Stomach (tissue), 9 donors: ENCODE measurements around the gene SLIT1. TPM values are rescaled to one million over a fixed set of nuclear protein-coding genes. Genes with fewer than 3 reads are reported as not detected.

Experiments used
- DNase-seq, 2 donors: peaks; one replicate each; pipeline versions ENCODE4 v3.0.0 to v3.0.0-alpha.2; 2013 to 2019
- H3K27ac ChIP-seq, 5 donors: fragments of 200-600 bp in 4 of 5; sonication (generic) in 4 of 5; one replicate each; pipeline ENCODE4 v1.5.1; 2013 to 2019; ENCODE audit warnings: mild to moderate bottlenecking in 1 of 5, moderate library complexity in 1 of 5
- H3K27me3 ChIP-seq, 3 donors: fragments of 200-600 bp; sonication (generic); one replicate each; pipeline ENCODE4 v1.5.1; 2017 to 2019; ENCODE audit warnings: mixed run types in 1 of 3
- H3K36me3 ChIP-seq, 4 donors: fragments of 200-600 bp; sonication (generic); 1 replicate in 3 of 4; 2 replicates in 1 of 4; pipeline ENCODE4 v1.5.1; 2016 to 2019
- H3K4me1 ChIP-seq, 4 donors: fragments of 200-600 bp; sonication (generic); one replicate each; pipeline ENCODE4 v1.5.1; 2016 to 2019
- H3K4me3 ChIP-seq, 4 donors: fragments of 200-600 bp; sonication (generic) in 3 of 4; one replicate each; pipeline ENCODE4 v1.5.1; 2016 to 2019; ENCODE audit warnings: mild to moderate bottlenecking in 1 of 4
- H3K9me3 ChIP-seq, 4 donors: fragments of 200-600 bp; sonication (generic); one replicate each; pipeline ENCODE4 v1.5.1; 2016 to 2019
- CTCF ChIP-seq, 7 experiments: fragments of 450-650 bp in 4 of 7; fragments of 200-600 bp in 3 of 7; sonication (generic) in 3 of 7; IDR thresholded peaks; one replicate each; pipeline ENCODE4 v1.5.1; 2016 to 2019; ENCODE audit warnings: antibody characterized with exemption in 7 of 7, control low read depth in 2 of 7, mild to moderate bottlenecking in 1 of 7
- EP300 ChIP-seq: sonication (generic); formaldehyde crosslinking; IDR thresholded peaks from one replicate; pipeline ENCODE4 v1.6.1; 2017; ENCODE audit warnings: antibody characterized with exemption
- POLR2A ChIP-seq, 4 donors: fragments of 450-650 bp; IDR thresholded peaks; one replicate each; pipeline ENCODE4 v1.6.1; 2016; ENCODE audit warnings: antibody characterized with exemption in 4 of 4, control low read depth in 2 of 4, mild to moderate bottlenecking in 1 of 4, moderate library complexity in 1 of 4
- POLR2AphosphoS5 ChIP-seq, 3 donors: sonication (generic); formaldehyde crosslinking; IDR thresholded peaks; one replicate each; pipeline ENCODE4 v1.6.1; 2016; ENCODE audit warnings: antibody characterized with exemption in 3 of 3
- WGBS, 5 donors: extraction: QIAGEN DNeasy Blood & Tissue Kit in 3 of 5; methylation state at CpG; one replicate each; pipeline versions ENCODE4 v1.1.5 to v1.1.7; 2013 to 2018; 5-methylcytosine and 5-hydroxymethylcytosine counted together
- intact Hi-C: fragments of 100-400 bp; cut with DNase I; formaldehyde crosslinking; loops from one replicate; pipeline ENCODE4 v1.15.1; 2023; ENCODE audit warnings: low total_unique reads
- polyA plus RNA-seq, 3 donors: library from polyadenylated mRNA; stranded (reverse); fragments of 200-250 nt; gene quantifications; one replicate each; pipeline ENCODE4 v1.2.3, GENCODE V29; 2013
- total RNA-seq, 5 donors: library from RNA; depleted of rRNA; stranded (reverse); fragments of >200 nt; gene quantifications; one replicate each; pipeline versions ENCODE4 v1.1.0 to v1.2.3, GENCODE V29; 2014 to 2016
- donor health status: healthy with polysubstance abuse.
- donor health status: Bipolar disorder and iron deficiency.
- donor health status: healthy.

The SLIT1 gene
- total and polyA plus RNA-seq, 8 donors = under 0.01 to 6.1 (median 0.44) TPM

GRCh38 chr10:97168645-97169044, 17.1 kb downstream of the SLIT1 start:
- Histone ChIP-seq H3K4me1 (peaks cover 0 to 7% (median 0%) of the 10 kb centered on the region in 4 donors), H3K27ac (no peak overlapping the region), H3K9me3 (no peaks in the 10 kb centered on the region), H3K4me3 (no peak overlapping the region), H3K36me3 (no peaks in the 10 kb centered on the region), H3K27me3 (peaks cover 0 to 20% (median 0%) of the 10 kb centered on the region in 3 donors)
- intact Hi-C loops = no loop called here
- TF ChIP-seq CTCF (IDR thresholded peaks at IDR 0.05) = no peak
- TF ChIP-seq POLR2AphosphoS5 (IDR thresholded peaks at IDR 0.05) = no peak
- no peak for TF ChIP-seq EP300
- no peak for TF ChIP-seq POLR2A (IDR thresholded peaks at IDR 0.05)
- WGBS, 5 donors = 77 to 94% (median 89%) methylated on average over 2 of the region's 2 CpGs
- no peak for DNase-seq

- DNase-seq = no peak
- intact Hi-C loops = no loop called here
- Histone ChIP-seq H3K9me3 (no peaks in the 10 kb centered on the region), H3K4me1 (peaks cover 0 to 3% (median 0%) of the 10 kb centered on the region in 4 donors), H3K4me3 (no peak overlapping the region), H3K27ac (no peak overlapping the region), H3K36me3 (no peaks in the 10 kb centered on the region), H3K27me3 (peaks cover 0 to 17% (median 0%) of the 10 kb centered on the region in 3 donors)
- WGBS, 5 donors = 79 to 87% (median 86%) methylated on average over 8 of the region's 8 CpGs
- no peak for TF ChIP-seq POLR2A (IDR thresholded peaks at IDR 0.05)
- no peak for TF ChIP-seq POLR2AphosphoS5 (IDR thresholded peaks at IDR 0.05)
- no peak for TF ChIP-seq CTCF (IDR thresholded peaks at IDR 0.05)
- no peak for TF ChIP-seq EP300
These were observed 20.3 kb downstream of the SLIT1 start for GRCh38 chr10:97165499-97165898.

- 58 to 76% (median 69%) methylated on average over 14 to 17 of the region's 17 CpGs for WGBS, 5 donors
These were observed 21.8 kb downstream of the SLIT1 start for GRCh38 chr10:97163781-97164501.

GRCh38 chr10:97163181-97163580, 22.6 kb downstream of the SLIT1 start:
- Histone ChIP-seq H3K27me3 (peaks cover 0 to 17% (median 0%) of the 10 kb centered on the region in 3 donors), H3K4me1 (no peaks in the 10 kb centered on the region), H3K36me3 (no peaks in the 10 kb centered on the region), H3K27ac (no peak overlapping the region), H3K4me3 (no peak overlapping the region), H3K9me3 (no peaks in the 10 kb centered on the region)
- 83 to 91% (median 85%) methylated on average over 6 to 7 of the region's 7 CpGs for WGBS, 5 donors
- TF ChIP-seq POLR2A (IDR thresholded peaks at IDR 0.05) (no peak), POLR2AphosphoS5 (IDR thresholded peaks at IDR 0.05) (no peak), EP300 (no peak), CTCF (IDR thresholded peaks at IDR 0.05) (no peak)
- intact Hi-C loops = no loop called here
- DNase-seq = no peak

More at GRCh38 chr10:97163781-97164501, 21.8 kb downstream of the SLIT1 start:
- H3K27me3 ChIP-seq = peaks cover 0 to 17% (median 0%) of the 10 kb centered on the region in 3 donors
- H3K4me3 ChIP-seq = no peak overlapping the region
- no peak for DNase-seq
- no peak overlapping the region for H3K27ac ChIP-seq
- no peaks in the 10 kb centered on the region for H3K9me3 ChIP-seq
- no peaks in the 10 kb centered on the region for H3K4me1 ChIP-seq
- TF ChIP-seq EP300 (no peak), POLR2AphosphoS5 (IDR thresholded peaks at IDR 0.05) (no peak), POLR2A (IDR thresholded peaks at IDR 0.05) (no peak)
- no peaks in the 10 kb centered on the region for H3K36me3 ChIP-seq
- intact Hi-C loops = no loop called here
